Endothelial cell (in vitro differentiated cells): ENCODE results near the gene EWSR1. TPM values are rescaled to one million over a fixed set of nuclear protein-coding genes. Genes with fewer than 3 reads are reported as not detected.

Experiments used
- DNase-seq: peaks from one replicate; pipeline ENCODE4 v3.0.0; 2021; ENCODE audit warnings: low spot score
- H3K27ac Mint-ChIP-seq: one replicate; pipeline ENCODE4 v1.8.0; 2021; ENCODE audit warnings: mixed read lengths, inconsistent platforms; ENCODE audit not compliant: unreplicated experiment
- H3K27me3 Mint-ChIP-seq: one replicate; pipeline ENCODE4 v1.8.0; 2021; ENCODE audit warnings: mild to moderate bottlenecking, moderate library complexity, mixed read lengths, inconsistent platforms; ENCODE audit not compliant: unreplicated experiment
- H3K36me3 Mint-ChIP-seq: one replicate; pipeline ENCODE4 v1.8.0; 2021; ENCODE audit warnings: mild to moderate bottlenecking, low read depth, mixed read lengths, inconsistent platforms; ENCODE audit not compliant: unreplicated experiment
- H3K4me1 Mint-ChIP-seq: one replicate; pipeline ENCODE4 v1.8.0; 2021; ENCODE audit warnings: mild to moderate bottlenecking, mixed read lengths, inconsistent platforms; ENCODE audit not compliant: unreplicated experiment
- H3K4me3 Mint-ChIP-seq: one replicate; pipeline ENCODE4 v1.8.0; 2021; ENCODE audit warnings: mild to moderate bottlenecking, mixed read lengths, inconsistent platforms; ENCODE audit not compliant: unreplicated experiment
- H3K9me3 Mint-ChIP-seq: one replicate; pipeline ENCODE4 v1.8.0; 2021; ENCODE audit warnings: mixed read lengths, inconsistent platforms; ENCODE audit not compliant: unreplicated experiment
- total RNA-seq: library from RNA; stranded (reverse); fragmentation: NEBNext Ultra II Directional; extraction: Animal tissue kit (Norgen Biotek cat#: 25700); gene quantifications from one replicate; pipeline ENCODE4 v1.2.1, GENCODE V29; 2021; ENCODE audit not compliant: unreplicated experiment
- TF ChIP-seq, protein P1 (sequence below): fragments of 200-600 bp; sonication (generic); IDR thresholded peaks from one replicate; pipeline ENCODE4 v1.5.0; 2021; ENCODE audit warnings: antibody characterized with exemption; ENCODE audit not compliant: unreplicated experiment

Gene EWSR1
- total RNA-seq, 1 donor from 2014 or later: 307 TPM

DNA sequence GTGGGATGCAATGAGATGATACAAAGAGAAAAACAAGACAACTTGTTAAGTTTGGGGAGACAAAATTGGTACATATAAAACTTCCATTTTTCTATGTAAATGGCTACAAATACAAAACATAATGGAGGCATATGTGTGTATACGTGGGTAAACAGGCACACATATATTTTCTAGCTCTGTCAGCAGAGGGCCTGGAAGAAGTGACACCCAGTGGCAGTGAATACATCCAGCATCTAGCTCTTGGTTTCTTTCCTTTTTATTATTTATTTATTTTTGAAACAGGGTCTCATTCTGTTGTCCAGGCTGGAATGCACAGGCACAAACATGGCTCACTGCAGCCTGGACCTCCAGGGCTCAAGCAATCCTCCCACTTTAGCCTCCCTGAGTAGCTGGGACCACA lies 52.5 kb downstream of the EWSR1 start:
- TF ChIP-seq, protein P1, sequence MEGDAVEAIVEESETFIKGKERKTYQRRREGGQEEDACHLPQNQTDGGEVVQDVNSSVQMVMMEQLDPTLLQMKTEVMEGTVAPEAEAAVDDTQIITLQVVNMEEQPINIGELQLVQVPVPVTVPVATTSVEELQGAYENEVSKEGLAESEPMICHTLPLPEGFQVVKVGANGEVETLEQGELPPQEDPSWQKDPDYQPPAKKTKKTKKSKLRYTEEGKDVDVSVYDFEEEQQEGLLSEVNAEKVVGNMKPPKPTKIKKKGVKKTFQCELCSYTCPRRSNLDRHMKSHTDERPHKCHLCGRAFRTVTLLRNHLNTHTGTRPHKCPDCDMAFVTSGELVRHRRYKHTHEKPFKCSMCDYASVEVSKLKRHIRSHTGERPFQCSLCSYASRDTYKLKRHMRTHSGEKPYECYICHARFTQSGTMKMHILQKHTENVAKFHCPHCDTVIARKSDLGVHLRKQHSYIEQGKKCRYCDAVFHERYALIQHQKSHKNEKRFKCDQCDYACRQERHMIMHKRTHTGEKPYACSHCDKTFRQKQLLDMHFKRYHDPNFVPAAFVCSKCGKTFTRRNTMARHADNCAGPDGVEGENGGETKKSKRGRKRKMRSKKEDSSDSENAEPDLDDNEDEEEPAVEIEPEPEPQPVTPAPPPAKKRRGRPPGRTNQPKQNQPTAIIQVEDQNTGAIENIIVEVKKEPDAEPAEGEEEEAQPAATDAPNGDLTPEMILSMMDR: no peak
- Mint-ChIP-seq H3K27me3 (peaks cover 14% of the 10 kb centered on the region), H3K36me3 (peaks cover 29% of the 10 kb centered on the region), H3K9me3 (no peaks in the 10 kb centered on the region), H3K27ac (no peak overlapping the region), H3K4me1 (peaks cover 9% of the 10 kb centered on the region), H3K4me3 (no peak overlapping the region)
- DNase-seq: no peak

DNA sequence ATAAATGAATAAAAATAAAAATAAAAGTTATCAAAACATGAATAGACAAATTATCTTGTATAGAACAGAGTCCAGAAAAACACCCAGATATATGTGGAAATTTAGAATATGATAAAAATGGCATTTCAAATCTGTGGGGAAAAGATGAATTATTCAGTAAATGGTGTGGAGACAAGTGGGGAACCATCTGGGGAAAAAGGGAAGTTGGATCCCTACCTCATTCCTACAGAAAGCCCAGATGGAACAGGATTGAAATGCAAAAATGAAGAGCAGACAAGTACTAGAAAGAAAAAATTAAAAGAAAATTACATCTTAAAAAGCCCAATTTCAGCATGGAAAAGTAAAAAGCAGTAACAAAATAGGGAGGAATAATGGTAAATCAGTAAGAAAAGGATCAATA lies 55.6 kb downstream of the EWSR1 start:
- Mint-ChIP-seq H3K27me3 (peaks cover 13% of the 10 kb centered on the region), H3K4me1 (no peaks in the 10 kb centered on the region), H3K27ac (no peak overlapping the region), H3K4me3 (peak overlapping the region; percentile 4), H3K9me3 (no peaks in the 10 kb centered on the region), H3K36me3 (peaks cover 24% of the 10 kb centered on the region)
- TF ChIP-seq, protein P1: no peak
- no peak for DNase-seq

DNA sequence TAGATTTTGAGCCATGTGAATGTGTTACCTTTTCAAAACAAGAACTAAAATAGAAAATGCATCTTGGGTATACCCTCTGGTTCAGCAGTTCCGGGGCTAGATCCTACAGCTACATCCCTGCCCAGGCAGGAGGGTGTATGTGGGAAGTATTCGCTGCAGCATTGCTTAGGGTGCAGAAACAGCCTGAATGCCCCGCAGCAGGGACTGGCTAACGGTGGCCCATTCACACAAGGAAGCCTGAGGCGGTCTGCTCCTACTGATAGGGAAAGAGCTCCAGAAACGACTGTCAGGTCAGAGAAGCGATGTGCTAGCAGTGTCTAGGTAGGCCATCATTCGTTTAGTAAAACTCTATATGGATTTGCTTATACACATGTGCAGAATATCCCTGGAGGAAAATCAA lies 57.3 kb downstream of the EWSR1 start:
- Mint-ChIP-seq H3K36me3 (peaks cover 32% of the 10 kb centered on the region), H3K9me3 (no peaks in the 10 kb centered on the region), H3K27ac (peak overlapping the region; percentile 24), H3K27me3 (peaks cover 17% of the 10 kb centered on the region), H3K4me3 (peak overlapping the region; percentile 47), H3K4me1 (peaks cover 3% of the 10 kb centered on the region)
- no peak for DNase-seq
- TF ChIP-seq, protein P1: no peak

DNA sequence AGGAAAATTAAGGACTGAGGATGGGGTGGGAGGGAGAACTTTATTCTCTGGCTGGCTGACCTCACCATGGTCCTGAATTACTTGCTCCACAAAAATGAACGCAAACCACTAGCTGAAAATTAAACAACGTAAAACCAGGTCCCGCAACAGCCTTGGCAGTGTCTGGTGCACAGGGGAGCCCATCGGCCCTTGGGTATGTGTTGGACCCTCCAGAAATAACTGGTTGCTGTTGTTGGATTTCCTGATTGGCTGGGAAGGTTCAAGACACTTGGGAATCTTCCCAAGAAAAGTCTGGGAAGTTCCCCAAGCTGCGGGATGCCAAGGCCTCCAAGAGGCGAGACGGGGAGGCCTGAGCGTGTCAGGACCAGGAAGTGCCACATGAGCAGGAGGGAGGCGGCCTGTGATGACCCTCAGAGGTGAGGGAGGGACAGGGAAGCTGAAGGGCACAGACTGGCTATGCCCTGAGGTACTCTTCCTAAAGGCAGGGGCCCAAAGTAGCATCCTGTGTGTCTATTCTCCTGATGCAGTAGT lies 57.8 kb downstream of the EWSR1 start:
- TF ChIP-seq, protein P1: no peak
- DNase-seq: no peak
- peaks cover 32% of the 10 kb centered on the region for H3K36me3 Mint-ChIP-seq
- H3K9me3 Mint-ChIP-seq: no peaks in the 10 kb centered on the region
- H3K4me1 Mint-ChIP-seq: peaks cover 6% of the 10 kb centered on the region
- peaks cover 17% of the 10 kb centered on the region for H3K27me3 Mint-ChIP-seq
- H3K27ac Mint-ChIP-seq: peak overlapping the region; percentile 24
- no peak overlapping the region for H3K4me3 Mint-ChIP-seq

DNA sequence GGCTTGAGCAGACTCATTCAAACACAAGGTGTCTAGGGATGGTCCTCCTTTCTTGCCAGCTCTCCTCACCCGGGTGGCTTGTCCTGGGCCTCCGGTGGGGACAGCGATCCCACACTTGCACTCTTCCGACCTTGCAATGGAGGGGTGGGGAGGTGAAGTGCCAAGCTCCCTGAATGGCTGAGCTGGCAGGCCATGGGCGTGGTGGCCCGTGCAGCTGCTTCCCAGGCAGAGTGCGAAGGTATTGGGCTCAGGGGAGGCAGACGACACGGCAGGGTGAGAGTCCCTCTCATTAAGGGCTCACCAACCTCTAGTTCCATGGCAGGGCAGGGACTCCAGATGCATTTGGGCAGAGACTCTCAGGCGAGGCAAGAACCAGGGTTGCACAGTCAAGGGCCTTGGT lies 58.4 kb downstream of the EWSR1 start:
- peaks cover 32% of the 10 kb centered on the region for H3K36me3 Mint-ChIP-seq
- no peak for DNase-seq
- H3K27ac Mint-ChIP-seq: peak overlapping the region; percentile 36
- H3K4me1 Mint-ChIP-seq: peaks cover 8% of the 10 kb centered on the region
- peak overlapping the region; percentile 79 for H3K4me3 Mint-ChIP-seq
- TF ChIP-seq, protein P1: no peak
- H3K9me3 Mint-ChIP-seq: no peaks in the 10 kb centered on the region
- peaks cover 17% of the 10 kb centered on the region for H3K27me3 Mint-ChIP-seq
